ENCODE data around the gene TFEB. TPM values are rescaled to one million over a fixed set of nuclear protein-coding genes. Genes with fewer than 3 reads are reported as not detected.
A peak's percentile ranks its signal among the peaks of the same experiment; 100 is the strongest.

TFEB gene
- total RNA-seq, 4 donors from 2014 or later, result 17.6 to 47.9 (median 22.9) TPM

- H3K27ac ChIP-seq, result peak overlapping the region in 2 of 4 donors; percentile 96 to 99
- peaks cover 4 to 38% (median 16%) of the 10 kb centered on the region in 4 donors for H3K4me1 ChIP-seq
- peak in 1 of 3 donors; percentile 59 for DNase-seq
- no peaks in the 10 kb centered on the region for H3K9me3 ChIP-seq
- no peak for TF ChIP-seq POLR2A (IDR thresholded peaks at IDR 0.05)
- TF ChIP-seq CTCF (IDR thresholded peaks at IDR 0.05), result no peak
- H3K36me3 ChIP-seq, result no peaks in the 10 kb centered on the region
- H3K4me3 ChIP-seq, result peak overlapping the region in 1 of 4 donors; percentile 97
- H3K27me3 ChIP-seq, result no peaks in the 10 kb centered on the region
Measured at GRCh38 chr6:41726876-41727275, 8.5 kb downstream of the TFEB start.

GRCh38 chr6:41724586-41725501 is 10.6 kb downstream of the TFEB start:
- no peaks in the 10 kb centered on the region for H3K9me3 ChIP-seq
- DNase-seq, result no peak
- peak overlapping the region in 2 of 4 donors; percentile 68 to 99 for H3K27ac ChIP-seq
- H3K36me3 ChIP-seq, result no peaks in the 10 kb centered on the region
- peak overlapping the region in 1 of 4 donors; percentile 39 for H3K4me3 ChIP-seq
- TF ChIP-seq CTCF (IDR thresholded peaks at IDR 0.05) (no peak), POLR2A (IDR thresholded peaks at IDR 0.05) (no peak)
- H3K27me3 ChIP-seq, result no peaks in the 10 kb centered on the region
- H3K4me1 ChIP-seq, result peaks cover 4 to 49% (median 17%) of the 10 kb centered on the region in 4 donors

- Histone ChIP-seq H3K27me3 (no peaks in the 10 kb centered on the region), H3K4me1 (peaks cover 4 to 47% (median 17%) of the 10 kb centered on the region in 4 donors), H3K36me3 (no peaks in the 10 kb centered on the region), H3K4me3 (peak overlapping the region in 1 of 4 donors; percentile 39), H3K27ac (peak overlapping the region; percentile 58 to 99 (median 69)), H3K9me3 (no peaks in the 10 kb centered on the region)
- DNase-seq, result no peak
- TF ChIP-seq CTCF (IDR thresholded peaks at IDR 0.05), result no peak
- no peak for TF ChIP-seq POLR2A (IDR thresholded peaks at IDR 0.05)
Measured at GRCh38 chr6:41724228-41724580, 11.2 kb downstream of the TFEB start.

GRCh38 chr6:41723530-41724227 is 11.7 kb downstream of the TFEB start:
- peak overlapping the region; percentile 58 to 99 (median 69) for H3K27ac ChIP-seq
- no peaks in the 10 kb centered on the region for H3K27me3 ChIP-seq
- H3K36me3 ChIP-seq, result no peaks in the 10 kb centered on the region
- TF ChIP-seq CTCF (IDR thresholded peaks at IDR 0.05) (no peak), POLR2A (IDR thresholded peaks at IDR 0.05) (no peak)
- no peaks in the 10 kb centered on the region for H3K9me3 ChIP-seq
- DNase-seq, result peak in 2 of 3 donors; percentile 91
- peaks cover 0 to 42% (median 18%) of the 10 kb centered on the region in 4 donors for H3K4me1 ChIP-seq
- H3K4me3 ChIP-seq, result peak overlapping the region in 2 of 4 donors; percentile 18 to 39

- H3K9me3 ChIP-seq, result no peaks in the 10 kb centered on the region
- no peak for DNase-seq
- peaks cover 0 to 35% (median 20%) of the 10 kb centered on the region in 4 donors for H3K4me1 ChIP-seq
- peak overlapping the region in 2 of 4 donors; percentile 18 to 39 for H3K4me3 ChIP-seq
- no peaks in the 10 kb centered on the region for H3K36me3 ChIP-seq
- H3K27me3 ChIP-seq, result no peaks in the 10 kb centered on the region
- TF ChIP-seq POLR2A (IDR thresholded peaks at IDR 0.05) (no peak), CTCF (IDR thresholded peaks at IDR 0.05) (no peak)
- H3K27ac ChIP-seq, result peak overlapping the region in 3 of 4 donors; percentile 46 to 99 (median 68)
Measured at GRCh38 chr6:41722969-41723529, 12.4 kb downstream of the TFEB start.

Data from Peyer's patch (tissue), 4 donors.